K562 (cell line): ENCODE data around the gene WDR64. TPM values are rescaled to one million over a fixed set of nuclear protein-coding genes. Genes with fewer than 3 reads are reported as not detected.

Experiments used
- ATAC-seq: fragments of 200-7000 bp; cut with Tn5 transposase; 3 replicates; pipeline ENCODE4 v1.9.1; 2020; ENCODE audit warnings: moderate library complexity
- BruUV-seq: library from RNA; stranded (reverse); fragments of 400-500 nt; replicated peaks from 2 replicates; lab custom pipeline; 2021; lab: Mats Ljungman, UMichigan
- CTCF ChIA-PET: fragments of 300-600 bp; formaldehyde crosslinking; extraction: SDS; loops from one replicate; lab custom pipeline; 2021; ENCODE audit warnings: low intra/inter-chr PET ratio; lab: Yijun Ruan, JAX
- POLR2A ChIA-PET: fragments of 300-600, 350-650 bp; sonication (Branson Sonifier 250); formaldehyde crosslinking; extraction: SDS; loops from one replicate; lab custom pipeline; 2021; ENCODE audit warnings: antibody characterized with exemption, inconsistent platforms; lab: Yijun Ruan, JAX
- DNase-seq, 4 experiments: peaks; one replicate each; pipeline versions ENCODE4 v3.0.0 to v3.0.0-alpha.2; 2011 to 2018; ENCODE audit warnings: low spot score in 3 of 4, mixed read lengths in 3 of 4; ENCODE audit errors: extremely low read depth in 1 of 4
- FAIRE-seq: peaks from 2 replicates; lab custom pipeline; 2011; peaks lifted over from hg19 to GRCh38; lab: Jason Lieb, UNC
- H2AFZ ChIP-seq: 2 replicates; pipeline ENCODE4 v1.6.0; 2011; ENCODE audit warnings: low read depth, low read length, control low read depth, inconsistent platforms
- H3K27ac ChIP-seq: fragments of 200-600 bp; 3 replicates; pipeline ENCODE4 v1.8.0; 2011; ENCODE audit warnings: low read depth, mild to moderate bottlenecking, control low read depth, inconsistent platforms, low read length, moderate library complexity, mixed read lengths; ENCODE audit errors: extremely low read depth
- H3K27me3 ChIP-seq, 2 experiments: fragments of 300-600 bp in 1 of 2; 2 replicates in 1 of 2; 3 replicates in 1 of 2; pipeline versions ENCODE4 v1.6.0 to v1.8.0; 2011; ENCODE audit warnings: inconsistent platforms in 2 of 2, low read length in 2 of 2, mild to moderate bottlenecking in 1 of 2, mixed read lengths in 1 of 2, moderate library complexity in 1 of 2; ENCODE audit not compliant: control insufficient read depth in 2 of 2, insufficient read depth in 2 of 2
- H3K36me3 ChIP-seq: fragments of 300-600 bp; 3 replicates; pipeline ENCODE4 v1.8.0; 2011; ENCODE audit warnings: mild to moderate bottlenecking, low read length, inconsistent platforms; ENCODE audit not compliant: control insufficient read depth, insufficient read depth
- H3K4me1 ChIP-seq, 2 experiments: fragments of 200-600 bp in 1 of 2; replicated peaks in 1 of 2; 2 replicates in 1 of 2; 3 replicates in 1 of 2; pipeline versions ENCODE4 v1.5.1 to v1.8.0; 2011; ENCODE audit warnings: inconsistent platforms in 2 of 2, low read length in 2 of 2, mild to moderate bottlenecking in 1 of 2, mixed read lengths in 1 of 2, moderate library complexity in 1 of 2; ENCODE audit not compliant: control insufficient read depth in 2 of 2, insufficient read depth in 2 of 2
- H3K4me2 ChIP-seq: 2 replicates; pipeline ENCODE4 v1.6.1; 2011; ENCODE audit warnings: low read length, control low read depth, inconsistent platforms, mixed read lengths; ENCODE audit not compliant: insufficient read depth
- H3K4me3 ChIP-seq: fragments of 200-600 bp; sonication (generic), shearing (Covaris generic); 2 replicates; pipeline ENCODE4 v1.5.1; 2016; ENCODE audit warnings: control low read depth, inconsistent platforms
- H3K79me2 ChIP-seq: fragments of 200-600 bp; 3 replicates; pipeline ENCODE4 v1.8.0; 2011; ENCODE audit warnings: low read length, inconsistent platforms; ENCODE audit not compliant: control insufficient read depth, insufficient read depth
- H3K9ac ChIP-seq, 2 experiments: 2 replicates each; pipeline versions ENCODE4 v1.6.0 to v1.6.1; 2011; ENCODE audit warnings: low read depth in 2 of 2, low read length in 2 of 2, control low read depth in 1 of 2, inconsistent platforms in 1 of 2, mild to moderate bottlenecking in 1 of 2, mixed read lengths in 1 of 2; ENCODE audit not compliant: insufficient read depth in 1 of 2
- H3K9me1 ChIP-seq: one replicate; pipeline ENCODE4 v1.6.0; 2011; ENCODE audit warnings: inconsistent platforms, mild to moderate bottlenecking, low read length, moderate library complexity; ENCODE audit not compliant: control insufficient read depth, insufficient read depth
- H3K9me3 ChIP-seq: replicated peaks from 2 replicates; pipeline ENCODE4 v1.5.1; 2011; ENCODE audit warnings: low read depth, low read length, inconsistent platforms; ENCODE audit not compliant: control insufficient read depth, insufficient read depth
- H4K20me1 ChIP-seq: replicated peaks from 2 replicates; pipeline ENCODE4 v1.6.1; 2011; ENCODE audit warnings: low read length, inconsistent platforms, mixed read lengths; ENCODE audit not compliant: control insufficient read depth, insufficient read depth
- ATF6 ChIP-seq: sonication (generic); formaldehyde crosslinking; IDR thresholded peaks from 2 replicates; pipeline ENCODE4 v1.4.0; 2020; ENCODE audit warnings: mild to moderate bottlenecking, missing genetic modification reagents
- ESRRA ChIP-seq: fragments of 450-650 bp; IDR thresholded peaks from 2 replicates; pipeline ENCODE4 v1.6.1; 2014; ENCODE audit warnings: low read depth, mild to moderate bottlenecking, moderate library complexity, borderline replicate concordance
- HINFP ChIP-seq: fragments of 450-650 bp; conservative IDR thresholded peaks from 2 replicates; pipeline ENCODE4 v1.6.1; 2016; ENCODE audit warnings: missing genetic modification characterization, low read depth, mild to moderate bottlenecking, control low read depth, missing compliant biosample characterization
- MBD1 ChIP-seq: fragments of 250-450 bp; sonication (Bioruptor Pico); IDR thresholded peaks from 2 replicates; pipeline ENCODE4 v1.8.0; 2022; ENCODE audit warnings: inconsistent platforms
- MECOM ChIP-seq: fragments of 250-450 bp; sonication (Bioruptor Pico); IDR thresholded peaks from 2 replicates; pipeline ENCODE4 v1.8.0; 2022; ENCODE audit warnings: inconsistent platforms
- NUFIP1 ChIP-seq: fragments of 450-650 bp; IDR thresholded peaks from 2 replicates; pipeline ENCODE4 v1.6.1; 2018; ENCODE audit not compliant: partially characterized antibody
- RBFOX2 ChIP-seq: fragments of 200-400 bp; formaldehyde crosslinking; IDR thresholded peaks from 2 replicates; pipeline ENCODE4 v1.6.1; 2017; ENCODE audit warnings: low read depth, mild to moderate bottlenecking, low read length, moderate library complexity
- SP2 ChIP-seq: IDR thresholded peaks from 2 replicates; pipeline ENCODE4 v1.6.1; 2011; ENCODE audit warnings: mild to moderate bottlenecking, low read depth, low read length, moderate library complexity; ENCODE audit not compliant: poor library complexity, severe bottlenecking; ENCODE audit errors: extremely low read depth
- SREBF1 ChIP-seq: fragments of 150-350 bp; IDR thresholded peaks from 2 replicates; pipeline ENCODE4 v1.6.1; 2014; ENCODE audit warnings: antibody characterized with exemption, low read depth, low read length, borderline replicate concordance
- TRIM28 ChIP-seq: fragments of 450-650 bp; IDR thresholded peaks from 2 replicates; pipeline ENCODE4 v1.6.1; 2017
- in situ Hi-C: fragments of 300-500 bp; cut with MboI; formaldehyde crosslinking; loops from 4 replicates; pipeline ENCODE4 v1.15.0; 2018; ENCODE audit warnings: inconsistent platforms, mixed read lengths
- intact Hi-C: fragments of 100-400 bp; cut with micrococcal nuclease; formaldehyde crosslinking; loops from 2 replicates; pipeline ENCODE4 v1.14.2; 2022
- polyA plus RNA-seq, 8 experiments: library from polyadenylated mRNA; depleted of rRNA in 4 of 8; stranded (reverse) in 5 of 8; unstranded in 3 of 8; fragments of >200 nt; fragmentation: Nextera tagmentation in 2 of 8; fragmentation: Illumina TruSeq in 1 of 8; extraction: Ambion mirVana in 2 of 8; extraction: Trizol in 1 of 8; gene quantifications; 2 replicates each; pipeline versions ENCODE4 v1.2.1 to v1.2.3, GENCODE V29; 2011 to 2014; ENCODE audit warnings: inconsistent platforms in 1 of 8, missing spikeins in 1 of 8
- total RNA-seq, 7 experiments: library from RNA; depleted of rRNA in 6 of 7; stranded (reverse); fragments of >200 nt in 6 of 7; fragmentation: Illumina TruSeq in 2 of 7; extraction: Trizol in 2 of 7; gene quantifications; 2 replicates each; pipeline versions ENCODE4 v1.2.1 to v1.2.3, GENCODE V29; 2011 to 2021; ENCODE audit warnings: low replicate concordance in 1 of 7
- TF ChIP-seq, protein P1 (sequence below): fragments of 250-450 bp; sonication (Bioruptor Pico); IDR thresholded peaks from 2 replicates; pipeline ENCODE4 v1.9.0; 2021; ENCODE audit warnings: mild to moderate bottlenecking
- TF ChIP-seq, protein P2 (sequence below): fragments of 250-450 bp; sonication (Bioruptor Pico); IDR thresholded peaks from 2 replicates; pipeline ENCODE4 v1.5.0; 2021

Gene WDR64
- total and polyA plus RNA-seq, 9 of the 15 experiments (the other 6 are each of a cell fraction or from before 2014, with no cell fraction given) = 0.06 to 0.29 (median 0.19) TPM; not detected in 5

- TF ChIP-seq MBD1 (CRISPR knock-in tag) (no peak), SP2 (no peak), TRIM28 (no peak)
These were observed 24.4 kb upstream of the WDR64 start (continued) for GRCh38 chr1:241627453-241628259.

DNA sequence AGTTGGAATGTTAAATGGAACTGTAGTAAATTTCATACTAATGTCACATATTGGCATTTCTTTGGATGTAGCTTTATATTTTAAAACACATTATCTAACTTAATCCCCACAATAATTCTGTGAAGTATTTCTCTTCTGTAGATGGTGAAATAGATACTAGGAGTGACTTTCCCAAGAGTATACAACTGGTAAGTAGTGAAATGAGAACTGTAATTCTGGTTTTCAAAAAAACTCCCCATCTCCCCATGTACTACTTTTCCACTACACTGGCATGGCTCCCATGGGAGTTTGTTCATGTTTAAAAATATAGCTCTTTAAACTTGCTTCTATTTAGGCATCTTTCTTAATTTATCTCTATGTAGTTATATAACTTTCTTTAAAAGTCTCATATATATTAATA lies 22.1 kb upstream of the WDR64 start:
- FAIRE-seq (no peak), DNase-seq (no peak), ATAC-seq (no peak)
- POLR2A ChIA-PET = interaction anchor here (0.6 to 1.6 kb wide), 6 partner anchors 8 to 218 kb away, joined by 3 to 6 read pairs (median 4); partner anchors contain the start of genes CHML, EXO1 and OPN3
- H3K9ac ChIP-seq = no peak overlapping the region
- H3K9me1 ChIP-seq = no peaks in the 10 kb centered on the region
- no peak overlapping the region for H3K4me2 ChIP-seq
- no TSS peak for BruUV-seq
- H3K4me3 ChIP-seq = no peak overlapping the region
- H3K4me1 ChIP-seq = no peaks in the 10 kb centered on the region
- CTCF ChIA-PET = no interaction called here
- intact Hi-C loops (no loop called here), in situ Hi-C loops (no loop called here)
- no peak overlapping the region for H3K27ac ChIP-seq
- no peak overlapping the region for H2AFZ ChIP-seq
- H3K36me3 ChIP-seq = peaks cover 52% of the 10 kb centered on the region
- TF ChIP-seq, protein P1, sequence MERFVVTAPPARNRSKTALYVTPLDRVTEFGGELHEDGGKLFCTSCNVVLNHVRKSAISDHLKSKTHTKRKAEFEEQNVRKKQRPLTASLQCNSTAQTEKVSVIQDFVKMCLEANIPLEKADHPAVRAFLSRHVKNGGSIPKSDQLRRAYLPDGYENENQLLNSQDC = no peak
- TF ChIP-seq HINFP (tag) = no peak
- TF ChIP-seq ESRRA = no peak
- no peak for TF ChIP-seq NUFIP1
- TF ChIP-seq ATF6 = no peak
- no peak for TF ChIP-seq MECOM (CRISPR knock-in tag)
- no peak for TF ChIP-seq RBFOX2
- TF ChIP-seq, protein P2, sequence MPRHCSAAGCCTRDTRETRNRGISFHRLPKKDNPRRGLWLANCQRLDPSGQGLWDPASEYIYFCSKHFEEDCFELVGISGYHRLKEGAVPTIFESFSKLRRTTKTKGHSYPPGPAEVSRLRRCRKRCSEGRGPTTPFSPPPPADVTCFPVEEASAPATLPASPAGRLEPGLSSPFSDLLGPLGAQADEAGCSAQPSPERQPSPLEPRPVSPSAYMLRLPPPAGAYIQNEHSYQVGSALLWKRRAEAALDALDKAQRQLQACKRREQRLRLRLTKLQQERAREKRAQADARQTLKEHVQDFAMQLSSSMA (CRISPR knock-in tag) = no peak
- TF ChIP-seq SREBF1 = no peak
- H3K27me3 ChIP-seq = no peaks in the 10 kb centered on the region
- no peaks in the 10 kb centered on the region for H3K9me3 ChIP-seq
- H4K20me1 ChIP-seq = no peaks in the 10 kb centered on the region; the same call in 1 of the 2 replicates
- H3K79me2 ChIP-seq = peaks cover 36% of the 10 kb centered on the region
